GM06990 (cell line): Measurements from ENCODE around the gene C3orf18.

ENCODE experiments used
- DNase-seq: peaks from one replicate; pipeline ENCODE4 v3.0.0-alpha.2; 2011; ENCODE audit not compliant: insufficient read length; ENCODE audit errors: extremely low read depth
- H3K27me3 ChIP-seq: replicated peaks from 2 replicates; pipeline ENCODE4 v1.6.0; 2011; ENCODE audit warnings: low read length; ENCODE audit not compliant: control insufficient read depth, insufficient read depth
- H3K36me3 ChIP-seq: 2 replicates; pipeline ENCODE4 v1.5.1; 2011; ENCODE audit warnings: low read length; ENCODE audit not compliant: control insufficient read depth, insufficient read depth
- H3K4me3 ChIP-seq: replicated peaks from 2 replicates; pipeline ENCODE4 v1.5.1; 2011; ENCODE audit warnings: low read depth, mild to moderate bottlenecking, control low read depth, low read length
- TF ChIP-seq, protein P1 (sequence below): IDR thresholded peaks from 2 replicates; pipeline ENCODE4 v1.5.1; 2011; ENCODE audit warnings: low read length, control low read depth, mild to moderate bottlenecking, inconsistent platforms; ENCODE audit not compliant: insufficient read depth, poor library complexity, severe bottlenecking

The C3orf18 gene

DNA sequence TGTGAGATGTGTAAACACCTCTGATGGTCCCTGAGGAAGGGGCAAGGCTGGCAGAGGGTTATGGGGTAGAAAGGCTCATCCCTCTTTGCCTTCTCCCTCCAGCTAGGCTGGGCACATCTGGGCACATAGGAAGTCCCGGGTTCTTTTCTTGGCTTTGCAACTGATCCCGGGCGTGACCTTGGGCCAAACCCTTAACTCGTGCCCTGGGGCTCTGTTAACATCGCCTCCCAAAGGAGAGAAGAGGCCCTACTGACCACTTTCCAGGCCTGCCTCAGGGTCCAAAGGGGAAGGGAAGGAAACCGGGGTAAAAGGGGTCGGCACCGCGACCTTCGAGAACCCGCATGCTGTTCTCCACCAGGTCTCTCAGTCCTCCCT lies 549 bp downstream of the C3orf18 start:
- TF ChIP-seq, protein P1, sequence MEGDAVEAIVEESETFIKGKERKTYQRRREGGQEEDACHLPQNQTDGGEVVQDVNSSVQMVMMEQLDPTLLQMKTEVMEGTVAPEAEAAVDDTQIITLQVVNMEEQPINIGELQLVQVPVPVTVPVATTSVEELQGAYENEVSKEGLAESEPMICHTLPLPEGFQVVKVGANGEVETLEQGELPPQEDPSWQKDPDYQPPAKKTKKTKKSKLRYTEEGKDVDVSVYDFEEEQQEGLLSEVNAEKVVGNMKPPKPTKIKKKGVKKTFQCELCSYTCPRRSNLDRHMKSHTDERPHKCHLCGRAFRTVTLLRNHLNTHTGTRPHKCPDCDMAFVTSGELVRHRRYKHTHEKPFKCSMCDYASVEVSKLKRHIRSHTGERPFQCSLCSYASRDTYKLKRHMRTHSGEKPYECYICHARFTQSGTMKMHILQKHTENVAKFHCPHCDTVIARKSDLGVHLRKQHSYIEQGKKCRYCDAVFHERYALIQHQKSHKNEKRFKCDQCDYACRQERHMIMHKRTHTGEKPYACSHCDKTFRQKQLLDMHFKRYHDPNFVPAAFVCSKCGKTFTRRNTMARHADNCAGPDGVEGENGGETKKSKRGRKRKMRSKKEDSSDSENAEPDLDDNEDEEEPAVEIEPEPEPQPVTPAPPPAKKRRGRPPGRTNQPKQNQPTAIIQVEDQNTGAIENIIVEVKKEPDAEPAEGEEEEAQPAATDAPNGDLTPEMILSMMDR: no peak
- Histone ChIP-seq H3K27me3 (no peaks in the 10 kb centered on the region), H3K36me3 (no peaks in the 10 kb centered on the region), H3K4me3 (peak overlapping the region; percentile 54)
- DNase-seq: no peak

DNA sequence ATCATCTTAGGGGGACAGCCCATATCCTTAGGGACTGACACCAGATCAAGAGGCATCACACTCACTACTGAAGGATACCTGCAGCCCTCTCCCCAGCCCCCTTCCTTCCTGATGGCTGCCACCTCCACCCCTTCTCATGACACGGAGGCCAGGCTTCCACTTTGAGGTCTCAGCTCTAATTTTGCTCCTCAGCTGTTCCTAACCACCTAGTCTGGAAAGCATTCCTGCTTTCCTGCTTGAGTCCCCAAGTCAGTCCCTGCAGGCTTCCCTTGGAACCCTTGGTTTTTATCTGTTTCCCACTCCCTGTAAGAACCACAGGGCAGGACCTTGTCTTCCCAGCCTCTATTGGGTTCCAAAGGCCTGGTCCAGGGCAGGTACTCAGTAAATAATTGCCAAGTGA lies 3.2 kb downstream of the C3orf18 start:
- Histone ChIP-seq H3K36me3 (no peaks in the 10 kb centered on the region), H3K27me3 (no peaks in the 10 kb centered on the region), H3K4me3 (no peak overlapping the region)
- no peak for DNase-seq
- TF ChIP-seq, protein P1: no peak

DNA sequence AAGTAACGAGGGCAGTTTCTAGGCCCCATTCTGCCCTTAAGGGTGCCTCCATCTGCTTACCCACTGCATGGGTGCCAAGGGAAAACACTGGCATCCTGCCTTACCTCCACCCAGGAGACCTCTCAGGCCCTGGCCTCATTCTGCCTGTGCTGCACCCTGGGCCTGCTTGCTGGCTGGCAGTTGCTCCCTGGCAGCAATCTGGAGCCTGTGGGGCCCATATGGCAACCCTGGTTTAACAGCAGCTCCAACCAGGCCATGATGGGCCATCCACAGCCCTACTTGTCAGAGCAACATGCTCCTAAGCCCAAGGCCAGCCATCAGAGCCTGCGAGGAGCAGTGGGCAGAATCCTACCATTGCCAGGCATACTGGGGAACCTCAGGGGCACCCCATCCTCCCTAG lies 3.7 kb downstream of the C3orf18 start:
- H3K4me3 ChIP-seq: no peak overlapping the region
- H3K36me3 ChIP-seq: no peaks in the 10 kb centered on the region
- no peak for DNase-seq
- TF ChIP-seq, protein P1: no peak
- H3K27me3 ChIP-seq: no peaks in the 10 kb centered on the region

DNA sequence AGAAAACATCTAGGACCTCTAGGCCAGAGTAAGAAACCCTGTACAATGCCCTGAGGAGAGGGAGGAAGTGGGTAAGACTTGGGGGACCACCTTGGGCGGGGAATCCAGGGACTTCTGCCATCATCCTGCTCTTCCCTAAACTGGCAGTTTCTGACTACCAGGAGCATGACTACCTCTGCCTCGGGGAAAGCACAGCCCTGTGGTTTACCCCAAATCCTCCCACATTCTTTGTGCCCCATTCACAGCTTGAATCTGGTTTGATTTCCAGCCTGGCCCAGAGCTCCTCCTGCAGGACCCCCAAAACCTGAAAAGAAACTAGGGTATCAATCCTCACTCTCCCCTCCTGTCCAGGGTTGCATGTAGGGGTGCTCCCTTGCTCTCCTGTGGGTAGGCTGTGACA lies 4.7 kb downstream of the C3orf18 start:
- TF ChIP-seq, protein P1: no peak
- no peak for DNase-seq
- H3K36me3 ChIP-seq: no peaks in the 10 kb centered on the region
- no peaks in the 10 kb centered on the region for H3K27me3 ChIP-seq
- no peak overlapping the region for H3K4me3 ChIP-seq

DNA sequence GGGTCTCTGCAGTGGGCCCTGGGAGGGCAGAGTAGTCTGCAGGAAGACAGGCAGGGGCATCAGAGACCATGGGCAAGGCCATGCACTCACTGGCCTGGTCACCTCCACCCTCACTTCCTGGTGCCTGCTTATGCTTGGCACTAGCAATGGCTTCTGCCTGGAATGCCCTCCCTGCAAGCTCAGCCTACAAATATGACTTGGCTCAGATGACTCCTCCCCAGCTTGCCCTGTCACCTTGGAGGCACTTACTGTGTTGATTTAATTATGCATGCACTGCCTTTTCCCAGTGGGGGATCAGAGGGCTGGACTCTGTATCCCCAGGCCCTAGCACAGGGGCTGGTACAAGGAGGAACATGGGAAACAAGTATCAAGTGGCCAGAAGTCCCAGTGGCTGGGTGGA lies 7.8 kb downstream of the C3orf18 start:
- Histone ChIP-seq H3K4me3 (no peak overlapping the region), H3K36me3 (no peaks in the 10 kb centered on the region), H3K27me3 (no peaks in the 10 kb centered on the region)
- DNase-seq: no peak
- TF ChIP-seq, protein P1: no peak

DNA sequence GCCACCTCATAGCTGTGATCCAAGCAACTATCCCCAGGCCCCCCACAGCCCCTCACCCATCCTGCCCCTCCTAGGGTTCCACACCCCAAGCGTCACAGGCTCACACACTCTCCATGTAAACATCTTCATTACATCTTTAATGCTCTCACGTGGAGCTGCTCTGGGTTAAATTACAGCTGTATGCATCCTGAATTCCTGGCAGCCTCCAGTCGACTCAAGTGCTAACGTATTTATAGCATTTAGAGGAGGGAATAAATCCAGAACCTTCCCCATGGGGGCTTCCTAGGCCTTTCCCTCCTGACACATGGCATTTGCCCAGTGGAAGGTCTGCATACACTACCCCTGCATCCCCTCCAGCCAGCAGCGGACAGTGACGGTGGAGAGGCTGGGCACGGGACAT lies 9.6 kb downstream of the C3orf18 start:
- Histone ChIP-seq H3K27me3 (no peaks in the 10 kb centered on the region), H3K4me3 (no peak overlapping the region), H3K36me3 (no peaks in the 10 kb centered on the region)
- TF ChIP-seq, protein P1: no peak
- no peak for DNase-seq
